ENCODE data around the gene SH3BP4. TPM values are rescaled to one million over a fixed set of nuclear protein-coding genes. Genes with fewer than 3 reads are reported as not detected.

The SH3BP4 gene
- total and polyA plus RNA-seq, 7 donors = 4.8 to 22.8 (median 14.0) TPM

DNA sequence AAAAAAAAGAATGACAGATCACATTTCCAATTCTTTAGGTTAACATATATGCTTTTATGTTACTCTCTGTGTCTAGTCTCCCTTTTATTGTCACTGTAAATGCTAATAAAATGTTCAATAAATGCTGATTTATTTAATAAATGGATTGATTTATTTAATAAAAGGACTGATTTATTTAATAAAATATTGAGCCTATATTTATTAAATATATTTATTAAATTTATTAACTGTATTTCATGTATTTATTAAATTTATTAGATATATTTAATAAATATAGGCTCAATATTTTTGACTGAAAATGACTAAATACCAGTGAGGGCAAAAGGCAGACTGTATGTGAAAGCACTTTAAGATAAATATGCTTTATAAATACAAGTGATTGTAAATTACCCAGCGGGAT, 142.6 kb downstream of the SH3BP4 start:
- Histone ChIP-seq H3K27me3 (no peaks in the 10 kb centered on the region), H3K36me3 (no peaks in the 10 kb centered on the region), H3K4me3 (no peak overlapping the region), H3K9me3 (no peaks in the 10 kb centered on the region), H3K4me1 (peaks cover 0 to 16% (median 14%) of the 10 kb centered on the region in 4 donors), H3K27ac (no peak overlapping the region)
- TF ChIP-seq POLR2A (IDR thresholded peaks at IDR 0.05) (no peak), EP300 (IDR thresholded peaks at IDR 0.05) (no peak), CTCF (IDR thresholded peaks at IDR 0.05) (no peak), POLR2AphosphoS5 (IDR thresholded peaks at IDR 0.05) (no peak)
- WGBS, 2 donors = 94 to 95% methylated on average over 1 of the region's 1 CpG
- intact Hi-C loops (cut with DNase I) = no loop called here
- no peak for DNase-seq

DNA sequence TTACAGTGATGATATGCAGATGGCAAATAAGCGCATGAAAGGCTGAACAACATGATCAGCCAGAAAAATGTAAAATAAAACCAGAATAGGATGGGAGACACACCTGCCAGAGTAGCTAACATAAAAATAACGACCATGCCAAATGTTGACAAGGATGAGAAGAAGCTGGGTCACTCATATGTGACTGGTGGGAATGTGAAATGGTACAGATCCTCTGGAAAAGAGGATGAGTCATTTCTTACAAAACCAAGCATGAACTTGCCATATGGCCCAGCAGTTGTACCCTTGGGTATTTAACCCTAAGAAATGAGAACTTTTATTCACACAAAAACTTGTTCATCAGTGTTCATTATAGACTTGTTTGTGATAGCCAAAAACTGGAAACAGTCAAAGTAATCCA, 143.8 kb downstream of the SH3BP4 start:
- H3K36me3 ChIP-seq = no peaks in the 10 kb centered on the region
- TF ChIP-seq EP300 (IDR thresholded peaks at IDR 0.05) (no peak), POLR2AphosphoS5 (IDR thresholded peaks at IDR 0.05) (no peak), POLR2A (IDR thresholded peaks at IDR 0.05) (no peak), CTCF (IDR thresholded peaks at IDR 0.05) (no peak)
- 75 to 90% methylated on average over 2 of the region's 2 CpGs for WGBS, 2 donors
- no peaks in the 10 kb centered on the region for H3K27me3 ChIP-seq
- no peak overlapping the region for H3K27ac ChIP-seq
- peaks cover 0 to 17% (median 15%) of the 10 kb centered on the region in 4 donors for H3K4me1 ChIP-seq
- H3K4me3 ChIP-seq = no peak overlapping the region
- intact Hi-C loops (cut with DNase I) = no loop called here
- no peaks in the 10 kb centered on the region for H3K9me3 ChIP-seq
- DNase-seq = no peak

- Histone ChIP-seq H3K36me3 (no peaks in the 10 kb centered on the region), H3K27ac (no peak overlapping the region), H3K27me3 (no peaks in the 10 kb centered on the region), H3K4me1 (peaks cover 0 to 17% (median 15%) of the 10 kb centered on the region in 4 donors), H3K4me3 (no peak overlapping the region), H3K9me3 (no peaks in the 10 kb centered on the region)
- TF ChIP-seq POLR2AphosphoS5 (IDR thresholded peaks at IDR 0.05) = no peak
- TF ChIP-seq CTCF (IDR thresholded peaks at IDR 0.05) = no peak
- no peak for TF ChIP-seq POLR2A (IDR thresholded peaks at IDR 0.05)
- no peak for TF ChIP-seq EP300 (IDR thresholded peaks at IDR 0.05)
- no peak for DNase-seq
- WGBS, 2 donors = 83 to 97% methylated on average over 4 of the region's 4 CpGs
- intact Hi-C loops (cut with DNase I) = no loop called here
Measured at GRCh38 chr2:235096447-235096846, 144.6 kb downstream of the SH3BP4 start.

GRCh38 chr2:235097196-235097595, 145.4 kb downstream of the SH3BP4 start:
- H3K4me3 ChIP-seq = no peak overlapping the region
- H3K36me3 ChIP-seq = no peaks in the 10 kb centered on the region
- 88 to 93% methylated on average over 6 of the region's 6 CpGs for WGBS, 2 donors
- no peaks in the 10 kb centered on the region for H3K27me3 ChIP-seq
- DNase-seq = no peak
- H3K27ac ChIP-seq = no peak overlapping the region
- peaks cover 0 to 17% (median 15%) of the 10 kb centered on the region in 4 donors for H3K4me1 ChIP-seq
- no peaks in the 10 kb centered on the region for H3K9me3 ChIP-seq
- intact Hi-C loops (cut with DNase I) = no loop called here
- TF ChIP-seq EP300 (IDR thresholded peaks at IDR 0.05) = no peak
- TF ChIP-seq POLR2AphosphoS5 (IDR thresholded peaks at IDR 0.05) = no peak
- no peak for TF ChIP-seq CTCF (IDR thresholded peaks at IDR 0.05)
- TF ChIP-seq POLR2A (IDR thresholded peaks at IDR 0.05) = no peak

GRCh38 chr2:235098269-235098668, 146.5 kb downstream of the SH3BP4 start:
- intact Hi-C loops (cut with DNase I) = no loop called here
- H3K4me3 ChIP-seq = no peak overlapping the region
- no peak overlapping the region for H3K27ac ChIP-seq
- H3K27me3 ChIP-seq = no peaks in the 10 kb centered on the region
- no peak for TF ChIP-seq POLR2AphosphoS5 (IDR thresholded peaks at IDR 0.05)
- no peak for TF ChIP-seq EP300 (IDR thresholded peaks at IDR 0.05)
- TF ChIP-seq POLR2A (IDR thresholded peaks at IDR 0.05) = no peak
- no peak for TF ChIP-seq CTCF (IDR thresholded peaks at IDR 0.05)
- DNase-seq = no peak
- 29 to 71% methylated on average over 4 of the region's 4 CpGs for WGBS, 2 donors
- H3K4me1 ChIP-seq = peaks cover 0 to 17% (median 15%) of the 10 kb centered on the region in 4 donors
- H3K9me3 ChIP-seq = no peaks in the 10 kb centered on the region
- no peaks in the 10 kb centered on the region for H3K36me3 ChIP-seq
